ENCODE results near the gene NFATC3.

Gene NFATC3

DNA sequence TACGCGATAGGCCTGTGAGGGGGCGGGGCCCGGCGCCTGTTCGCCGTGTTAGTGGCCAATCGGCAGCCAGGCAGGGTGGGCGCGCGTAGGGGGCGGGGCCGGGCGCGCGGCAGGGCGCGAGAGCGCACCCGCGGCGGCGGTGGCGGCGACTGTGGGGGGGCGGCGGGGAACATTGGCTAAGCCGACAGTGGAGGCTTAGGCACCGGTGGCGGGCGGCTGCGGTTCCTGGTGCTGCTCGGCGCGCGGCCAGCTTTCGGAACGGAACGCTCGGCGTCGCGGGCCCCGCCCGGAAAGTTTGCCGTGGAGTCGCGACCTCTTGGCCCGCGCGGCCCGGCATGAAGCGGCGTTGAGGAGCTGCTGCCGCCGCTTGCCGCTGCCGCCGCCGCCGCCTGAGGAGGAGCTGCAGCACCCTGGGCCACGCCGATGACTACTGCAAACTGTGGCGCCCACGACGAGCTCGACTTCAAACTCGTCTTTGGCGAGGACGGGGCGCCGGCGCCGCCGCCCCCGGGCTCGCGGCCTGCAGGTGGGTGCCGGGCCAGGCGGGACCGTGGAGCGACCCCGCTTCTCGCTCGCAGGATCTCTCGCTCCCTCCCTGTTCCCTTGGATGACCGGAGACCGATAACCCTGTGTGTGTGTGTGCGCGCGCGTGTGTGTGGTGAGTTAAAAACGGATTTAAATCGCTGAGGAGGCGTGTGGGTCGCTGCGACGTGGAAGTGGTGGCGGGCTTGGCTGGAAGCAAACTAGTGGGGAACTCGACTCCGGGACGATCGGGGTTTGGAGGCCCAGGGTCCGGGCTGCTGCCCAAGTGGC lies at the start of gene NFATC3:
Gene NFATC3, plus strand, starts transcription at position 112 of the 813 bp plus-strand sequence. Its CDS starts 312 bp downstream, at position 424.
- peak; percentile 61 to 92 for DNase-seq

DNA sequence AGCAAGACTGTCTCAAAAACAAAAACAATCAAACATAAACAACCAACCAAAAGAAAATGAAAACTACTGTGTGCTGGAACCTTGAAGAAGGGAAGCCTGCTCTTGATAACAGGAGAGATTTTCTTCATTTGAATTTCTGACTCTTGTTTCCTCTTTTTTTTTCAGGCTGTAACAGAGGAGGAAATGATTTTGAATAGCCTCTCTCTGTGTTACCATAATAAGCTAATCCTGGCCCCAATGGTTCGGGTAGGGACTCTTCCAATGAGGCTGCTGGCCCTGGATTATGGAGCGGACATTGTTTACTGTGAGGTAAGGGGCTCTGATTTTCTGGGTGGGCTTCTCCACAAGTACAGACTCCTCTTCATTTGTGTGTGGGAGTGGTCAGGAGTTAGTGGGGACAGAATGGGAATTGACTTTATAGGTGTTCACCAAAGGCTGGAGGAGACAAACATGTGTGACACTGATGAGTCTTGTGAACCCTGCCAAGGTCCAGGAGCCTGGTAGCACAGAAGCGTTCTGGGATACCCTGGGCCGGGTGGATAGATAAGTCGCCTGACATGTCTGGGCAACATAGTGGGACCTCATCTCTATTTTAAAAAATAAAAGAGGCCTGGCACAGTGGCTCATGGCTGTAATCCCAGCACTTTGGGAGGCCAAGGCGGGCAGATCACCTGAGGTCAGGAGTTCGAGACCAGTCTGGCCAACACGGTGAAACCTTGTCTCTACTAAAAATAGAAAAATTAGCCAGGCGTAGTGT lies 47.2 kb upstream of the NFATC3 start:
- DNase-seq, result peak in 1 of 2 experiments; percentile 27

DNA sequence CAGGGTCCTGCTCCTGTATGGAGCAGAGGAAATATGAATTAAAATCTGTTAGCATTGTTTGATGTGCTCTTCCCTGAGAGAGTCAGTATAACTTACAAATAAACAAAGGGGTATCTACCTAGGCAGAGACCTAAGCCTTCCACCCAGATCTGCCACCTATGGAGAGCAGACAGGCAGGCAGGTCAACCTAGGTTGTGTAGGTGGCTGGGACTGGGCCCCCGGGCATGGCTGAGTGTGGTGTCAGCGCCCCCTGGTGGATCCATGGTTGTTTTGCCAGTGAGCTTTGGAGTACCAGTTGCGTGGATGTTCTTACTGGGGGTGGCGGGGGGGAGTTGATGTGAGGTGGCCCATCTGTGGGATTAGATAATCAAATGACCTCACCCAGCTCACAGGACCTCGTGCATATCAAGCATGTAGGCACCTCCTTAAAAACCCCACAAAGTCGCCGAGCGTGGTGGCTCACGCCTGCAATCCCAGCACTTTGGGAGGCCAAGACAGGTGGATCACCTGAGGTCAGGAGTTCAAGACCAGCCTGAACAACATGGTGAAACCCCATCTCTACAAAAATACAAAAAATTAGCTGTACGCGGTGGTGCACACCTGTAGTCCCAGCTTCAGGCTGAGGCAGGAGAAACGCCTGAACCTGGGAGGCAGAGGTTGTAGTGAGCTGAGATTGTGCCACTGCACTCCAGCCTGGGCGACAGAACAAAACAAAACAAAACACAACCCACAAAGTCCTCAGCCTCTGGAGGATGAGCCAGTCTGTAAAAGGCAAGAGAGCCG lies 44.5 kb upstream of the NFATC3 start:
- peak; percentile 62 to 78 for DNase-seq

DNA sequence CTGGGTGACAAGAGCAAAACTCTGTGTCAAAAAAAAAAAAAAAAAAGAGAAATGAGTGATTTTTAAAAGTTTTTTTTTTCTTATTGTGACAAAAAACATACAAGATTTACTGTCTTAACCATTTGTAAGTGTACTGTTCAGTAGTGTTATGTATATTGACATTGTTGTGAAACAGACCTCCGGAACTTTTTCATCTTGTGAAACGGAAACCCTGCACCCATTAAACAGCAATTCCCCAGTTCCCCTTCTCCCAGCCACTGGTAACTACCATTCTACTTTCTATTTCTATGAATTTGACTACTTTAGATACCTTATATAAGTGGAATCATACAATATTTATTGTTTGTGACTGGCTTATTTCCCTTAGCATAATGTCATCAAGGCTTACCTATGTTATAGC lies 43.4 kb upstream of the NFATC3 start:
- DNase-seq, result no peak

DNA sequence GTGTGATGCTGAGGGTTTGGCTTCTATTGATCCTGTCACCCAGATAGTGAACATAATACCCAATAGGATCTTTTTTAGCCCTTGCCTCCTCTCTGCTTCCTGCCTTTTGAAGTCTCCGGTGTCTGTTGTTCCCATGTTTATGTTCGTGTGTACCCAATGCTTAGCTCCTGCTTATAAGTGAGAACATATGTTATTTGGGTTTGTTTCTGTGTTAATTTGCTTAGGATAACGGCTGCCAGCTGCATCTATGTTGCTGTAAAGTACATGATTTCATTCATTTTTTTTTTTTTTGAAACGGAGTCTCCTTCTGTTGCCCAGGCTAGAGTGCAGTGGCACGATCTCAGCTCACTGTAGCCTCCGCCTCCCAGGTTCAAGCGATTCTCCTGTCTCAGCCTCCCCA lies 39.1 kb upstream of the NFATC3 start:
- no peak for DNase-seq

DNA sequence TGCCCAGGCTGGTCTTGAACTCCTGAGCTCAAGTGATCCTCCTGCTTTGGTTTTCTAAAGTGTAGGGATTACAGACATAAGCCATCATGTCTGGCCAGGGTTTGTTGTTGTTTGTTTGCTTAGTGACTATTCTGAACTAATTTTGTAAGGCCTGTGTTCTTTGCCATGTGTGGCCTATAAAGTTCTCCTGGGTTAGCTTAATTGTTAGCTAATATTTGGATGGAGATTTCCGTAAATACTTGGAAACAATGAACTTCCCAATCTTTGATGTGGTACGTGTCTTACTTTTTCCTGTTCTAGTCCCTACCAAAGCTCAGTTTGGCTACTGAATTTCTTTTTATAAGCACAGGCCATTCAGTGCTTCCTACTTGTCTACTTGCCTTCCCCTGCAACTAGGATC lies 37.2 kb upstream of the NFATC3 start:
- DNase-seq, result no peak

DNA sequence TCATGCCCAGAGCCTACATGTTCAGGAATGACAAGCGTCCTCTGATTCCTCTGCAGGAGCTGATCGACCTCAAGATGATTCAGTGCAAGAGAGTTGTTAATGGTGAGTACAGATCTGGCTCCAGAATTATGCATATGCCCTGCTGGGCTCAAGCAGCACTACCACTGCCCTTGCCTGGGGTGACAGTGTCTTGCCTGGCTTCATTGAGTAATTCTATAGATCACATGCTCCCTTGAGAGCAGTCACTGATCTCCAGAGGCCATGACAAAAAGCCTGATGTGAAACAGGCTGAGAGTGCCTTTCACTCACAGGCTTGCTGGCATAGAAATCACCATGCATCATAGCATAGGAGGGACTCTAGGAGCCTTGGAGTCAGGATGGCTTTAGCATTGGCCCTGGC lies 35.7 kb upstream of the NFATC3 start:
- no peak for DNase-seq

DNA sequence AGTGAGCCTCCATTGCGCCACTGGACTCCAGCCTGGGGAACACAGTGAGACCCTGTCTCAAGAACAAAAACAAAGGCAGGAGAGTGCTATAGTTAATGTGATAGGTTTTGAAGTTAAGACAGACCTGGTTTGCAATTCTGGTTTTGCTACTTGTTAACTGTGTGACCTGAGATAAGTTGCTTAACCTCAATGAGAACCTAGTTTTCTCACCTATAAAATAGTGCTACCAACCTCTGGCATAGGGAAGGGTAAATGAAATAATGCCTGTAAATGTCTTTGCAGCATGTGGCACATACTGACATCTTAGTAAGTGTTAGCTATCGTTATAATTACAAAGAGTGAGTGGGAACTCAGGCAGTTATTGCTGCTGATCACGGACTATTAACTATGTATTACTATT lies 29.8 kb upstream of the NFATC3 start:
- no peak for DNase-seq

DNA sequence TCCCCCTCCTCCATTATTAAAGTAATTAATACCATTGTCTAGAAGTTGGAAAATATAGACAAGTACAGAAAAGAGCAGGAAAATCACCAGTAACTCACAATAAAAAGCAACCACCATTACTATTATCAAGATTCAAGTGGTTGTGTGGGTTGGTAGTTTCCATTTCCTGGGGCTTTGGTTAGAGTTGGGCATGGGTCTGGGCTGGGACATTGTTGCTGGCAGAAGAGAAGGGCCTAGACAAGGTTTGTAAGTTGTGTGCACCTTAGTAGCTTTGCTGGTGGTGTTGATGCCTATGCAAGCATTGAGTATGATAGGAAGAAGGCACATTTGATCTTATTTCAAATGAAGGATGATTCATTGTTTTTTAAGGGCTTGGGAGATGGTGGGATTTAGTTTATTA lies 25.4 kb upstream of the NFATC3 start:
- DNase-seq, result no peak

DNA sequence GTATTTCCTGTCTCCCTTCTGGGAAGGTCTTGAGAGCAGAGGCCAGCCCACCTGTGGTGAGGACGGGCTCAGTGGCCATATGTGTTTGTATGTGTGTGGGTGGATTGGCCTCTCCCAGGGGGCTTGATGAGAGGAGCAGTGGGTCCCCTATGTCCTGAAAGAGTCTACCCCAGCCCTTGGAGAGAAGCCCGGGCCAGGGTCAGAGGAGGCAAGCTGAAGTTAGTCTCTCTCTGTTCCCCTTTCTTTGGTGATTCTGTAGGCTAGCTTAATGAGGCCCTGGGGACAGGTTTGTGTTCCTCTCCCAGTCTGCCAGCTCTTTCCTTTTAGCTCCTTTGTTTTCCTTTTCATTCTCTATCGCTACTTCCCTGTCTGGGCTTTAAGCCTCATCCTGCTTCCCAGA lies 23.8 kb upstream of the NFATC3 start:
- DNase-seq, result no peak

DNA sequence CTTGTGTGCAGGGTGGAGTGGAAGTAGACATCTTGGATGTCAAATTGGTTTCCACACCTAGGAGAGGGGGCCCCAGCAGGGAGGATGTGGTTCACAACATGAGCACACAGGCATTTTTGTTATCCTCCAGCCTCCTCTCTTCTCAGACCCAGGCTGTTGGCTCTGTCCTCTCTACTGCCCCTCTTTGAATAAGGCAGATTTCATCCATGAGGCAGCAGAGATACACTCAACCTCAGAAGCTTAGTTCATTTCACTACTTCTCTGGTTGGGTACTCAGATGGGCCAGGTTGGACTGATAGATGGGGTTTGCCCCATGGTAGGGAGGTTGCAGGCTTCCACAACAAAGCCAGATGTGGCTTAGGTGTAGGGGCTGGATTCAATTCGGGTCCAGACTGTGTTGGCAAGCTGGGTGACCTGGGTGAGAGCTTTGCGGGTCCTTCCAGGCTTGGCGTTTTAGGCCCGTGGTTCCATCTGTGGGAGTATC lies 22.2 kb upstream of the NFATC3 start:
- no peak for DNase-seq

DNA sequence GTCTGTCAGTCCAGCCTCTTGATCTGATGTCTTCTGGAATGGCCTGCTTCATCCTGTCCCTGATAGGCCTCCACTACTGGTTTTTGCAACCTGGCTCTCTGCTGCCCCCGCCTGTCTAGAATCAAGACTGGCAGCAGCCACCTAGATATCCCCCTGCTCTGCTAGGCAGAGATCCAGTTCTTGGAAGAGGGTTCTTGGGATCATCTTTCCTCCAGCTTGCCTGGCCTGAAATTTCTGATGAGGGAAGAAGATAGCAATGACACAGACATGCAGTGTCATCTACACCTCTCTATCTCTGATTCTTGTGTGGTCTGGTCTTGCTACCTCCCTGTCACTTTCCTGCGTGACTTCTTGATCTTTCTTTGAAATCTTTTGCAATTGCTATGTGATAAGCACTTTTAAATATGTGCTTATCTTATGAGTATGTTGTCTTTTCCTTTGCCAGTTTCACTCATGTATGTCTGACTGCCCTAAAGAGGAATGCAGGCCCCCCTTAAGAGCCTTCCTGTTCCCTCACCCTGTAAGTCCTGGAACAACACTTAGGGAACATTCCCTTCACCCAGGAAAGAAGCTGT lies 20.3 kb upstream of the NFATC3 start:
- peak; percentile 68 to 78 for DNase-seq

DNA sequence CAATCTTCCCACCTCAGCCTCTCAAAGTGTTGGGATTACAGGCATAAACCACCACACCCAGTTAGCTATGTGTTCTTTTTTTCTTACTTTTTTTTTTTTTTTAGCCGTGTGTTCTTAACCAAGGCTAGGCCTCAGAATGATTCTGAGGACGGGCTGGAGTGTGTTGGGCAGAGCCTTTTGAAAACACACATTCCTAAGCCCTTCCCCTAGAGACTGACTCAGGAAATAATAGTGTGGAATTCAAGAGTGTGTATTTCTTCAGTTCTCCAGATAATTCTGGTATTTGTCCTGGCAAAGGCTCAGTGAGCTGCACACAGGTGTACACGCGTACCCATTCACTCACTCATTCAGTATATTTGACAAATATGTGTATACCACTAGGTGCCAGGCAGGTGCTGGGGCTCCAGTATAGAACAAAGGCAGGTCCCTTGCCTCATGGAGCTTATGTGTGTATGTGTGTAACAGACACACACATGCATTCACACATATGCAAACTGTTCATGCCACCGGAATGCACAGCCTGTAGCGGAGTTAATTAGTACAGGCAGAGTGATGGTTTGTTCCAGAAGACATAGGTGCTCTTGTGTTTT lies 19.4 kb upstream of the NFATC3 start:
- DNase-seq, result no peak

DNA sequence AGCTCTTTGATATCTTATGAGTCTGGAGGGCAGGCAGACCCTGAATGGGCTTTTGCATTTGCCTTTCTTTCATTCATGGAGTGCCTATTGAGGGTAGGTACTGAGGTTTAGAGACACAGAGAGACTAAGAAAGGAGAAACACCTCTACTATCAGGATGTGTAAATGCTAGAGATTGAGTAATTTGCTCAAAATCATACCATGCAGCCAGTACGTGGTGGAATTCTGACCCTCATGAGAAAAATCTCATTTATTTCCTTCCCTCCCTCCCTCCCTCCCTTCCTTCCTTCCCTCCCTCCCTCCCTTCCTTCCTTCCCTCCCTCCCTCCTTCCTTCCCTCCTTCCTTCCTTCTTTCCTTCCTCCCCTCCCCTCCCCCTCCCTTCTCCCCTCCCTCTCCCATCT lies 18.4 kb upstream of the NFATC3 start:
- DNase-seq, result no peak

DNA sequence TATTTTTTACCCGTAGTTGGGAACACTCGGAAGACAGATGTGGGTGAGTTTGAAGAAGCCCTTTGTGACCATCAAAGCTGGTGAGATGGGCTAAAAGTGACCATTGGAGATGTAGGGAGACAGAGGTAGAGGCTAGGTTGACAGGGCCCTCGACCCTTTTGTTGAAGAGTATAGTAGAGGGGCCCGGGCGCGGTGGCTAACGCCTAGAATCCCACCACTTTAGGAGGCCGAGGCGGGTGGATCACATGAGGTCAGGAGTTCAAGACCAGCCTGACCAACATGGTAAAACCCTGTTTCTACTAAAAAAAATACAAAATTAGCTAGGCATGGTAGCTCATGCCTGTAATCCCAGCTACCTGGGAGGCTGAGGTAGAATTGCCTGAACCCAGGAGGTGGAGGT lies 16.2 kb upstream of the NFATC3 start:
- no peak for DNase-seq

DNA sequence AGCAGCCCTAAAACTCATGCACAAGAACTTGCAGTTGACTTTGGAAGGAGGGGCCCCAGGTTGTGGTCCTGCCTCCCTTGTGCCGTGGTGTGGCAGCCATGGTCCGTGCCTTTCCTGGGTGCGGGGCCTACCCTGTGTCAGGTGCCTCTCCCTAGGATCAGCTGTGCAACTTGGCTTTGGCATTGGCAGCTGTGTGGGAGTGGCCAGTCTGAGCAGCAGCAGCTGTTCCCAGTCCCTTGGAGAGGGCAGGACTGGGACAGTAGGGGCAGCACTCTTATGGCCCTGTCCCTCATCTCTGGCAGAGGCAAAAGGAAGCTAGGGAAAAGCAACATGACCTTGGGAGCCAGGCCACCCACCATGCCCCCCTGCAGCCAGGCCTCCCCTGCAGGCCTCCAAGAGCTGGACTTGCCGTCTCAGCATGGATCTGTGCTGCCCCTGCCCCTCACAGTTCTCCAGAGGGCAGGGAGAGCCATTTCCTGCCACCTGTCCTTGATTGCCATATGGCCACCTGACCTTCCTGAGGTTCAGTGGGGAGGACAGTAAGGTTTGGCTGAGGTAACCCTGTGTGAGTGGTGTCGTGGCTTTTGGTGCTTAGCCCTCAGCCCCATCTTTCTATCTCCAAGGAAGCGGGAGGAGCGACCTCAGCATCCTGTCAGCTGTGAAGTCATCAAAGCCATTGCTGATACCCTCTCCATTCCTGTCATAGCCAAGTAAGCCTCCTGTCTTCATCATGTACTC lies 15.5 kb upstream of the NFATC3 start:
- peak; percentile 22 to 34 for DNase-seq

DNA sequence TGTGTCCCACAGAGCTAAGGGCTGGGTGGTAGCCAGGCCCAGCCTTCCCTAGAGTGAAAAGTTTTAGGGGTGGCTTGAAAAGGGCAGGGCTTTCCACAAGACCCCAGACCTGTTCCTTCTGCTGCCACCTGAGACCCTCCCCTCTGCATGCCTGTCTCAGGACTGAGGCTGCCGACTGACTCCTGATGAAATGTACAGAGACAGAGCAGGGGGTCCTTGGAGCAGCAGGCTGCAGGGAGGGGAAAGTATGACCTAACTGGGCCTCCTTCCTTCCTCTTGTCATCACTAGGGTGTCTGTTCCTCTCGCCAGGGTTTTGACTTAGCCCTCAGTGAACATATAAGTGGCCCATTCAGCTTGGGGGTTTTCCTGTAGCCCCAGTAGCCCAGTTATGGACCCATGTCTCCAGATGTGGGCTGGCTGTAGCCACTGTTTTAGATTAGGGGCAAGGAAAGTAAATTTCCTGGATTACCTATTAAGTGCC lies 14.9 kb upstream of the NFATC3 start:
- DNase-seq, result peak in 1 of 2 experiments; percentile 46

DNA sequence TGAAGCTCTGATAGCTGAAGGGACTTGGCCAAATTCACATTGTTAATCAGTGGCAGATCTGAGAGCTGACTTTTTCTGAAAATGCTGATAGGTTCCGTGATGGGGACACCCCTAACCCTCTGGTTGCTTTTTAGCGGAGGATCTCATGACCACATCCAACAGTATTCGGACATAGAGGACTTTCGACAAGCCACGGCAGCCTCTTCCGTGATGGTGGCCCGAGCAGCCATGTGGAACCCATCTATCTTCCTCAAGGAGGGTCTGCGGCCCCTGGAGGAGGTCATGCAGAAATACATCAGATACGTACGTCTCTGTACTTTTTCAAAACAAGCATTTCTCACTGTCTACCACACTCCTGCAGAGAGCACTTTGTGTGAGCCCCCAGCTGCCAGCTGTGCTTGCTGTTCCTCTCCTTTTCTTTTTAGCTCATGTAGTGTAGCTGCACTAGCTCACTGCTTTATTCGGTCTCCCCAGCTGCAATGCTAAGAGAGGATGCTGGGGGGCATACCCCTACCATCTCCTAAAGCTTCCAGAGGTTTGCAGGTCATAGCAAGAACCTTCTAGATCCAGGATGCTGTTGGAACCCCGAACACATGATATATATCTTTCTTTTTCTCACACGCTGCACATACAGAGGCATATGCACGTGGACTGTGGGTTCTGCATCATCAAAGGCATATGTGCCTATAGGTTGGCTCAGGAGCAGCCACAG lies 14.2 kb upstream of the NFATC3 start:
- no peak for DNase-seq

DNA sequence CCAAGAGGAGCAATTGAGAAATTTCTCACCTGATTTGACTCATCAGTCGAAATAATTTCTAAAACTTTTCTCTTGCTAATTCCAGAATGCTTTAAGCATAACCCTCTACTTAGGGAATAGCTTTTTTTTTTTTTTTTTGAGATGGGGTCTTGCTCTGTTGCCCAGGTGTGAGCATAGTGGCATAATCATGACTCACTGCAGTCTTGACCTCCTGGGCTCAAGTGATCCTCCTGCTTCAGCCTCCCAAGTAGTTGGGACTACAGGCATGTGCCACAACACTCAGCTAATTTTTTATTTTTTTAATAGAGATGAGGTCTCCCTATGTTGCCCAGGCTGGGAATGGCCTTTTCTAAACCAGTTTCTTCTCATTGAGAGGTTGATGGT lies 13.7 kb upstream of the NFATC3 start:
- DNase-seq, result no peak

DNA sequence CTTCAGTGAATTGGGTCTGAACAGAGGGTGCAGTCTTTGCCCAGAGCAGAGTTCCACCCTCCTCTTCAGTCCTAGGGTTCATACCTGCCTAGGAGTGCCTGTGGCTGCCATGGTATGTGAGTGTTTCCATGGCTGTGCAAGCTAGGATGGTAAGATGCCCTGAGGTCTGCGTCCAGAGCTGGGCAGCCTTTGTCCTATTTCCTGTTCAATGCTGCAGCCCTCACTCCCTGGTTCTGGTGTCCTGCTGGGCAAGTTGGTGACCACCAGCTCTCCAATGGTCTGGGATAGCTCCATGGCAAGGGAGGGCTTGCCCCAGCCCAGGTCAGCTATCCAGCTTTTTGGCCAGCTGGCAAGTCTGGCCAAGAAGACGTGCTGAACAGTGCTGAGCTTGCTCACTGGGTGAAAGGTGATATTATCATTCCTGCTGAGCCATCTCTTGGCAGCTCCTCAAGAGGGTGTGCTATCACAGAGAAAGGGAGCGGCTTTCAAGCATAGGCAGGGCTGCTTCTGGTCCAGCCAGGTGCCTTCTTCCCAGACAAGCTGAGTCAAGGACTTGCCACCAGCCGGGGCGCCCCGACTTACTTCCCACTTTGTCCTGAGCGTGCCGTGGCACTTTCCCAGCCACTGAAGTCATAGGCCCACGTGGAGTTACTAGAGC lies 13.0 kb upstream of the NFATC3 start:
- no peak for DNase-seq

All from Kasumi-1 (cell line).